ENCODE data around the gene TRMT1. TPM values are rescaled to one million over a fixed set of nuclear protein-coding genes. Genes with fewer than 3 reads are reported as not detected.

The TRMT1 gene
- total RNA-seq, 4 donors from 2014 or later = 19.4 to 42.5 (median 29.0) TPM

DNA sequence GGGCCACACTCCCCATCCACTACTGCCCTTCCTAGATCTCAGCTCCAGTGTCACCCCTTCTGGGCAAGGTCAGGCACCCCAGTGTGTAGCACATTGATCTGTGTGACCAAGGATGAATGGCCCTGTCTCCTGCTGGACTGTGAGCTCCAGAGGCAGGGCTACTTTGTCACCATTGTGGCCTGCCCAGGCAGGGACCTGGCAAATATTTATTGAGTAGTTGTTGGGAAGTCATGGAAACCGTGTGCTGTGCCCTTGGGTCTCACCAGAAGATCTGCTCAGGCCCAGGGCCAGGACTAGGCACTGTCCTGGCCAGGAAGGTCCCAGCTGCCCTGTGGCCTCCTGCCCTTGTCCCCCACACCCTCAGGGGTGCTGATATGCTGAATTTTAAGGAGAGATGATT lies 12.0 kb upstream of the TRMT1 start:
- 33 to 60% methylated on average over 1 of the region's 1 CpG for WGBS, 2 donors
- Histone ChIP-seq H3K4me3 (no peak overlapping the region), H3K27me3 (no peaks in the 10 kb centered on the region), H3K27ac (no peak overlapping the region), H3K4me1 (peaks cover 0 to 13% (median 0%) of the 10 kb centered on the region in 3 donors), H3K9me3 (no peaks in the 10 kb centered on the region), H3K36me3 (peaks cover 0 to 28% (median 0%) of the 10 kb centered on the region in 3 donors)
- TF ChIP-seq POLR2A (IDR thresholded peaks at IDR 0.05) = no peak
- TF ChIP-seq, protein P1, sequence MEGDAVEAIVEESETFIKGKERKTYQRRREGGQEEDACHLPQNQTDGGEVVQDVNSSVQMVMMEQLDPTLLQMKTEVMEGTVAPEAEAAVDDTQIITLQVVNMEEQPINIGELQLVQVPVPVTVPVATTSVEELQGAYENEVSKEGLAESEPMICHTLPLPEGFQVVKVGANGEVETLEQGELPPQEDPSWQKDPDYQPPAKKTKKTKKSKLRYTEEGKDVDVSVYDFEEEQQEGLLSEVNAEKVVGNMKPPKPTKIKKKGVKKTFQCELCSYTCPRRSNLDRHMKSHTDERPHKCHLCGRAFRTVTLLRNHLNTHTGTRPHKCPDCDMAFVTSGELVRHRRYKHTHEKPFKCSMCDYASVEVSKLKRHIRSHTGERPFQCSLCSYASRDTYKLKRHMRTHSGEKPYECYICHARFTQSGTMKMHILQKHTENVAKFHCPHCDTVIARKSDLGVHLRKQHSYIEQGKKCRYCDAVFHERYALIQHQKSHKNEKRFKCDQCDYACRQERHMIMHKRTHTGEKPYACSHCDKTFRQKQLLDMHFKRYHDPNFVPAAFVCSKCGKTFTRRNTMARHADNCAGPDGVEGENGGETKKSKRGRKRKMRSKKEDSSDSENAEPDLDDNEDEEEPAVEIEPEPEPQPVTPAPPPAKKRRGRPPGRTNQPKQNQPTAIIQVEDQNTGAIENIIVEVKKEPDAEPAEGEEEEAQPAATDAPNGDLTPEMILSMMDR (IDR thresholded peaks at IDR 0.05) = no peak
- intact Hi-C loops (cut with DNase I) = no loop called here
- no peak for DNase-seq

DNA sequence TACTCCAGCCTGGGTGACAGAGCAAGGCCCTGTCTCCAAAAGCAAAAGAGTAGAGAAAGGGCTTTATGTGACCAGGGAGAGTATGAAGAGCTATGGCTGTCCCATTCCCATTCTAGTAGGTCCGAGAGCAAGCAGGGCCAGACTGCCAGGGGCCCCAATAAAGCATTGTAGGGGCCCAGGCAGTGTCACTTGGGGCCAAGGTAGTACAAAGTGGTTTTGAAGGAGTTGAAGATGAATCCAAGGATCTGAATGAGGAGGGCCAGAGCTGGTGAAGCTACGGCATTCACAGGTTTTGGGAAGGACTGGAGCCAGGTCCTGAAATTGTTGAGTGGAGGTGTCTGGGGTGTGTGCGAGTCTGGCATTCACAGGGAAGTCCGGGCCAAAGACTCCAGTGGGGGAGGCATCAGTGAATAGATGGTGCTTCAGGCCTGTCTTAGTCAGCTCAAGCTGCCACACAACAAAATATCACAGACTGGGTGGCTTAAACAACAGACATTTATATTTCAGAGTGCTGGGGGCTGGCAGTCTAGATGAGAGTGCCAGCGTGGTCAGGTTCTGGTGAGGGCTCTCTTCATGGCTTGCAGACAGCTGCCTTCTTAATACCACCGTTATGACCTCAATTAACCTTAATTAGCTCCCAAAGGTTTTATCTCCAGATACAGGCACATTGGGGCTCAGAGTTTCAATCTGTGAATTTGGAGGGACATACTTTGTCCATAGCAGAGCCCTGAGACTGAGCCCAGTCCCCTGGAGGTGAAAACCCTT lies 11.5 kb upstream of the TRMT1 start:
- Histone ChIP-seq H3K4me3 (no peak overlapping the region), H3K4me1 (peaks cover 0 to 7% (median 0%) of the 10 kb centered on the region in 3 donors), H3K27me3 (no peaks in the 10 kb centered on the region), H3K36me3 (peaks cover 0 to 26% (median 0%) of the 10 kb centered on the region in 3 donors), H3K27ac (no peak overlapping the region), H3K9me3 (no peaks in the 10 kb centered on the region)
- DNase-seq = no peak
- intact Hi-C loops (cut with DNase I) = no loop called here
- TF ChIP-seq POLR2A (IDR thresholded peaks at IDR 0.05) = no peak
- TF ChIP-seq, protein P1 (IDR thresholded peaks at IDR 0.05) = no peak
- WGBS, 2 donors = 85 to 90% methylated on average over 2 to 6 of the region's 6 CpGs

DNA sequence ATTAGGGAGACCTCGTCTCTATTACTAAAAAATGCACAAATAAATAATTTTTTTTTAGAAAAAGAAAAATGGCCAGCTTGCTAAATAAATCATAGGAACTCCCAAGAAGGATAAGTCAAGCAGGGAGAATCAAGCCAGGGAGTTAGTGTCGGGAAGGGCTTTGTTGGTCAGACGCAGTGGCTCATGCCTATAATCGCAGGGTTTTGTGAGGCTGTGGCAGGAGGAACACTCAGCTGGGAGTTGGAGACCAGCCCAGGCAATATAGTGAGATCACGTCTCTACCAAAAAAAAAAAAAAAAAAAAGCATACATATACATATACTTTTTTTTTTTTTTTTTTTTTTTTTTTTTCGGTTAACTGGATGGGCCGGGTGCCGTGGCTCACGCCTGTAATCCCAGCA lies 10.5 kb upstream of the TRMT1 start:
- Histone ChIP-seq H3K9me3 (no peaks in the 10 kb centered on the region), H3K36me3 (peaks cover 0 to 24% (median 0%) of the 10 kb centered on the region in 3 donors), H3K27me3 (no peaks in the 10 kb centered on the region), H3K4me3 (no peak overlapping the region), H3K4me1 (peaks cover 0 to 6% (median 0%) of the 10 kb centered on the region in 3 donors), H3K27ac (no peak overlapping the region)
- intact Hi-C loops (cut with DNase I) = no loop called here
- TF ChIP-seq, protein P1 (IDR thresholded peaks at IDR 0.05) = no peak
- TF ChIP-seq POLR2A (IDR thresholded peaks at IDR 0.05) = no peak
- 84 to 87% methylated on average over 5 to 7 of the region's 9 CpGs for WGBS, 2 donors
- no peak for DNase-seq

DNA sequence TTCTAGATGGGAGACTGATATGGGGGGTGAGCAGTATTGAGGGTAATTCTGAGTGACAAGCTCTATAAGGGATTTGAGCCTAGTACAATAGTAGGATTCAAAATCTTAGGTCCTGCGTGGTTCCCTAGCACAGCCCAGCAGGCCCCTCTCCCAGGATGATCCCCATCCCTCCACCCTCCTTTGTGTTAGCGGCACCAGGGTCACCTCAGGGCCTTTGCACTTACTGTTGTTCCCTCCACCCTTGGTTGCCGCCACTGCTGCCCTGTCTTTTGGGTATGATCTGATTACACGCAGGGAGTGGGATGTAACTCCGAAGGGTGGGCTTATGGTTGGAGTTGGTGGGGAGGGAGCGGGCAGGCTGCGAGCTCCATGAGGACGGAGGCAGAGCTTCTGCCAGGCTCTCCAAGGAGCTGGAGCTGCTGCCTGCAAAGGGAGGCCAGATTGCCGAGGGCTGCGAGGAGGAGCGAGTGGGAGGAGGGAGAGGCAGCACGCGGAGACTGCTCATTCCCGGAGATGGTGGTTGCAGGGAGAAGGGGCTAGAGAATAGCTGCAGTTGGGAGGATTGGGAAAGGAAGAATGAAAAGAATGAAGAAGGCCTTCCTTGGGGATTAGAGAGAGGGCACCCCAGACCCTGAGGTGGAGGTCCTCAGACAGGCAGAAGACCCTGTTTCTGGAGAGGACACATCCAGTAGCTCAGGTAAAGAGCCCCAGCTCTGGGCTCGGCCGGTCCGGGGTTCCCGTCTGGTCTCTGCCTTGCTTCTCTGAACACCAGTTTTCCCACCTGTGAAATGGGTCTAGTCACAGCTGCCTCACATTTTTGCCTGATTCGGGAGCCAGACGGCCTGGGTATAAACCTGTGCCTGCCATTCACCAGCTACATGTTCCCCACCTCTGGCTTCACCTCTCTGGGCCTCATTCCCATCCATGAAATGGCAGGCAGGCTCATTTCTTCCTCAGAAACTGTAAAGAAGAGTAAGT lies 6.7 kb upstream of the TRMT1 start:
- no peak overlapping the region for H3K27ac ChIP-seq
- no peak overlapping the region for H3K4me3 ChIP-seq
- TF ChIP-seq POLR2A (IDR thresholded peaks at IDR 0.05) = no peak
- TF ChIP-seq, protein P1 (IDR thresholded peaks at IDR 0.05) = no peak
- DNase-seq = no peak
- WGBS, 2 donors = 92 to 95% methylated on average over 15 to 17 of the region's 20 CpGs
- intact Hi-C loops (cut with DNase I) = no loop called here
- peaks cover 0 to 31% (median 0%) of the 10 kb centered on the region in 3 donors for H3K36me3 ChIP-seq
- H3K4me1 ChIP-seq = peaks cover 19 to 31% (median 20%) of the 10 kb centered on the region in 3 donors
- no peaks in the 10 kb centered on the region for H3K9me3 ChIP-seq
- H3K27me3 ChIP-seq = no peaks in the 10 kb centered on the region
